NCI-H2171 (cell line): ENCODE measurements around the gene TRIM74.
"Not testable (repeated sequence)": the region's sequence is repeated elsewhere in the genome, so short reads cannot be mapped to it uniquely, and the experiment has no call there.

Experiments
- DNase-seq: peaks from one replicate; lab custom pipeline; 2025; lab: John Stamatoyannopoulos, UW

Gene TRIM74

GRCh38 chr7:72954563-72955198 is 14.6 kb downstream of the TRIM74 start:
- not testable (repeated sequence) for DNase-seq

DNA sequence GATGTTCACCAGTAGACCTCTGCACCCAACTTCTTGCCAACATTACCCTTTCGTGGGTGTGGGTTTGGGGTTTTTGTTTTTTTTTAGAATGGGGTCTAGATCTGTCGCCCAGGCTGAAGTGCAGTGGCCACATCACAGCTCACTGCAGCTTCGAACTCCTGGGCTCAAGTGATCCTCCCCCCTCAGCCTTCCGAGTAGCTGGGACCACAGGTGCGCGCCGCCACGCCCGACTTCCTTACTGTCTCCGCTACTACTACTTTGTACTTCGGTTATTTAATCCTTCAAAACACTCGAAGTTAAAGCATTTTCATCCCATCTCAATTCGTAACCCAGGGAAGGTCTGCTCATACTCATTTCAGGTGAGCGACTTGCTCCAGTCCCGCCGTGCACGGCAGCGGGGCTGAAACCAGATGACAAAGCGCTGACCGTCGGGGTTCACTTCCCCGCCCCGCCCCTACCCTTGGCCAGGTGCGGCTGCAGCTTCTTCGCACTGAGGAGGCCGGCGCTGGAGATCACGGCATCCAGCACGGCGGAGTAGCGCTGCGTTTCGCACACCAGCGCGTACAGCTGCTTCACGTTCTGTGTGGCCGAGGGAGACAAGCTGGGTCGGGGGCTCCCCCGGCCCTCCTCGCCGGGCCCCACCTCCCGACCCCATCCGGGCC is 15.2 kb downstream of the TRIM74 start:
- DNase-seq, result not testable (repeated sequence)

DNA sequence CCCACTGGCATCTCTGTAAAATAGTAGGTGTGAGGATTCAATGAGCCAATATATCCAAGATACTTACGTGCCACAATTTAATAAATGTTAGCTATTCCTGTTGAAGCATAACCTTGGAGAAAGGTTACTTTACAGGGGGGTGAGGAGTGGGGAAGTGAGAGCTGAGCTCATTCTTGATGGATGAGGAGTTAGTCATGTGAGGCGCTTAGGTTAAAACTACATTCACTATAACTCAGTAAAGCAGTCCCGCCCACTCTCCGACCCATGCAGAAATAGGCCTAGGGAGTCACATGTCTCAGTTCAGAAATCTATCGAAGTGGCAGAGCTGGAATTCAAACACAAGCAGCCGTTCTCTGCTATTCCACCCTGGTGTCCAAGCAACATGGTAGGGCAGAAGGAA is 18.8 kb downstream of the TRIM74 start:
- not testable (repeated sequence) for DNase-seq

- DNase-seq, result not testable (repeated sequence)
Observed at GRCh38 chr7:72949686-72950085, 19.6 kb downstream of the TRIM74 start.

DNA sequence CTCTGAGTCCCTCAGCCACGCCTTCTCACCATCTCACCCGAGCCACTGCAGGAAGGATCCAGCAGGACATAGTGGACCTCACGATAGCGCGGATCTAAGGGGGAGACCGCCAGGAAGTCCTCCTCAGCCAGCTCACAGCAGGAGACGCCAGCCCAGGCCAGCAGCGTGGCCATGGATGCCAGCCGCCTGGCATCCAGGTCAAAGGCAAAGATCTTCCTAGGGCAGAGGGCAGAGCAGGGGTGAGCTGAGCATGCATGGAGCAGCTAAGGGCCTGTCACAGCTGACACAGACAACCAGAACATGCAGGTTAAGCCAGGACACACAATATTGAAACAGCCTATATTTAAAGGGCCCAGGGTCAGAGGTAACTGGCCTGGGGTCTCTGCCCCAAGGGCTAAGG is 20.0 kb downstream of the TRIM74 start:
- not testable (repeated sequence) for DNase-seq

GRCh38 chr7:72948714-72949113 is 20.6 kb downstream of the TRIM74 start:
- not testable (repeated sequence) for DNase-seq

DNA sequence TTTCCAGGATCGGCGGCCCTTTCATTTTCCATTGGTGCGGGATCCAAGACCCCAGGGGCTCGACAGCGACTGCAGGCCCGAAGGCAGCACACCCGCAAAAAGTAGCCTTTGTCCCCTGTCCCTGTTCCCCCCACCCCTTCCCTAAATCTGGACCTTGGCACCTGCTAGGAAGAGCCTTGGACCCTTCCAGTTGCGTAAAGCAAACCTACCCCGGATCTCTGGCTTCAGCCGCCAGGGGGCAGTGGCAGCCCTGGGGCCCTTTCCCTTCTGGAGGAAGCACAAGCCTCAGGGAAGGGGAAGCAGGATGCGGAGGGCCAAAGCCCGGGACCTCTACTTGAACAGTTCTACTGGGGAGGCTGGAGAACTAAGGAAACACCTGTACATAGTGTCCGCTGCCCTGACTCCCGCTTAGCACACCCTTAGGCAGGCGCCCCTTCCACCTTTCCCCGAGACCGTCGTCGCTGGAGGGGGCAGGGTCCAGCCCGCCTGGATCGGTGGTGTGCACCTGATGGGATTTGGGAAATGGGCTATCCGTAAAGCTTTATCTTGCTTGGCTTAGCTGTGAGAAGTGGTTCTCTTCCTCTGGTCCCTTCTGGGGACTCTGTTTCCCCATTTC is 23.0 kb downstream of the TRIM74 start:
- DNase-seq, result not testable (repeated sequence)

GRCh38 chr7:72945597-72945996 is 23.7 kb downstream of the TRIM74 start:
- not testable (repeated sequence) for DNase-seq

GRCh38 chr7:72944937-72945336 is 24.3 kb downstream of the TRIM74 start:
- DNase-seq, result not testable (repeated sequence)

DNA sequence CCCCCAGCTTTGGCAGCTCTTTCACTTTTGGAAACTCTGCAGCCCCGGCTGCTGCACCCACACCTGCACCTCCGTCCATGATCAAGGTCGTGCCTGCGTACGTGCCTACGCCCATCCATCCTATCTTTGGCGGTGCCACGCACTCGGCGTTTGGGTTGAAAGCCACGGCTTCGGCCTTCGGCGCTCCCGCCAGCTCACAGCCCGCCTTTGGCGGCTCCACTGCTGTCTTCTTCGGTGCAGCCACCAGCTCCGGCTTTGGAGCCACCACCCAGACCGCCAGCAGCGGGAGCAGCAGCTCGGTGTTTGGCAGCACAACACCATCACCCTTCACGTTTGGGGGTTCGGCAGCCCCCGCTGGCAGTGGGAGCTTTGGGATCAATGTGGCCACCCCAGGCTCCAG is 26.3 kb downstream of the TRIM74 start:
- DNase-seq, result not testable (repeated sequence)

- DNase-seq, result not testable (repeated sequence)
Observed at GRCh38 chr7:72942022-72942705, 27.1 kb downstream of the TRIM74 start.

- not testable (repeated sequence) for DNase-seq
Observed at GRCh38 chr7:72928216-72928615, 41.0 kb downstream of the TRIM74 start.

GRCh38 chr7:72927791-72928190 is 41.5 kb downstream of the TRIM74 start:
- DNase-seq, result not testable (repeated sequence)

DNA sequence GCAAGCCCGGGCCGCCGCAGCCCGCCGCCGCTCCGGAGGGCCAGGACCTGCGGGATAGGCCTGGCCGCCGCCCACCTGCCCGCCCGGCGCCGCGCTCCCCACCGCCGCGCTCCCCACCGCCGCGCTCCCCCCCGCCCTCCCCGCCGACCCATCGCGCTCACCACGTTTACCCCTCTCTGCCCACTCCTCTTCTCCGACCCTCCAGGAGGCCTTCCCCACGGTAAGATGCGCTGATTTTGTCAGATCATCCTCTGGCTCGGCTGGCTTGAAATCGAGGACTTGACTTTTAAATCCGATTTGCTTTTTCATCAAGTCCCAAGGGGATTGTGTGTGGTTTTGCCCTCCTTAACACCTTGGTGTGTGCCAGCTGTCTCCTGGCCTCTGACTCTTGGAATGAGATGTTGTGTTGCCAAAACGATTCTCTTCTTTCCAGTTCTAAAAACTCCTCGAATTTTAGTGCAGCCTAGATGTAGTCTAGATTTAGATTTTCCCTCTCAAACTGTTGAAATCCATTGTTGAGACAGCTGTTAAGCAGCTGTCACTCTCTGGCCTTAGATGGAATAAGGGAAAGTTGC is 43.6 kb downstream of the TRIM74 start:
- peak; percentile 40 for DNase-seq

DNA sequence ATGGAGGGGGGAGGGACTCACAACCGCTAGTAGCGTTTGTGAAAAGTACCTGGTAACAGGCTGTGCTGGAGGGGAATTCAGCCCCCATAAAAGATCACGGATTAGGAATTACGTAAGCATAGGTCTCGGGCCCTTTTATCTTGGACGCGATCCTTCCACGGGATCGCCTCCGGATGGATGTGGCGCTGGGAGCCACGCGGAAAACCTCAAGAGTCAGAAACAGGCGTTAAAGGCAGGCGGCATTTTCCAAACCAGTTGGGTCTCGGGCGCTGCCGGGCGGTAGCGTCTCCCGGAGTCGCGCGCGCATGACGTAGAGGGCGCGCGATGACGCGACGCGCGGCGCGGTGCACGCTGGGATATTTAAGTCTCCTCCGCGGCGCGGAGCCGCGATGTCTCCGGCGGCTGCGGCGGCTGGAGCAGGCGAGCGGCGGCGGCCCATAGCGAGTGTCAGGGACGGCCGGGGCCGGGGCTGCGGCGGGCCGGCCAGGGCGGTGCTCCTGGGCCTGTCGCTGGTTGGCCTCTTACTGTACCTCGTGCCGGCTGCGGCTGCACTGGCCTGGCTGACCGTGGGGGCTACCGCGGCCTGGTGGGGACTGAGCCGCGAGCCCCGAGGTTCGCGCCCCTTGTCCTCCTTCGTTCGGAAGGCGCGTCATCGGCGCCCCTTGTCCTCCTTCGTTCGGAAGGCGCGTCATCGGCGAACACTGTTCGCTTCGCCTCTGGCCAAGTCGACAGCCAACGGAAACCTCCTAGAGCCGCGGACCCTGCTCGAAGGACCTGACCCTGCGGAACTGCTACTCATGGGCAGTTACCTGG is 44.3 kb downstream of the TRIM74 start, which contains the start of gene POM121:
Gene POM121 (plus strand): TSS at position 363 of the 813 bp plus-strand sequence. CDS start 27 bp downstream, at position 390.
- DNase-seq, result peak; percentile 79

DNA sequence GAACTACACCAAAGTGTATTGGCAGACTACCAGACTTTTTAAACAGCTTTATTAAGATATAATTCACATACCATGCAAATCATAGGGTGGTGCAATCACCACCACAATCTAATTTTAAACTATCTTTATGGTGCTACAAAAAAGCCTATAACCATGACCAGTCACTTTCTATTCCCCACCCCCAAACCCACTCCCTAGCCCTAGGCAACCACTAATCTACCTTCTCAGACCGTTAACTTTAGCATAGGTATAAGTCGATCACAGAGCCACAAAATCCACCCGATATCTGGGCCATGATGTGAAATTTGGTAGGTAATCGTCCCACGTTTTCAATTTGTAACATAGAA is 44.9 kb downstream of the TRIM74 start:
- no peak for DNase-seq

DNA sequence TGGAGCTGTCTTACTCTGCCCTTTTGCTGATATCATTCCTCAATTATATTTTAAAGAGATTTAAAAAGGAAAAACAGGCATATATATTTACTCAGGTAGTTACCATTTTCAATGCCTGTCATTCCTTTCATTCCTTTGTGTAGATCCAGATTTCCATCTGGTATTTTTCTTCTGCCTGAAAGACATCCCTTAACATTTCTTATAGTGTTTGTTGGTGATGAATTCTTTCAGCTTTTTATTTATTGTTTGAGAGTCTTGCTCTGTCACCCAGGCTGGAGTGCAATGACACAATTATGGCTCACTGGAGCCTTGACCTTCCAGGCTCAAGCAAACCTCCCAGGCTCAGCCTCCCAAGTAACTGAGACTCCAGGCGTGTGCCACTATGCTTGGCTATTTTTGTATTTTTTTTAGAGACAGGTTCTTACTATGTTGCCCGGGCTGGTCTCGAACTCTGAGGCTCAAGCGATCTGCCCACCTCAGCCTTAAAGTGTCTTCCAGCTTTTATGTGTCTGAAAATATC is 50.0 kb downstream of the TRIM74 start:
- DNase-seq, result no peak

- not testable (repeated sequence) for DNase-seq
Observed at GRCh38 chr7:72914756-72915525, 54.3 kb downstream of the TRIM74 start.

- not testable (repeated sequence) for DNase-seq
Observed at GRCh38 chr7:72913750-72914149, 55.5 kb downstream of the TRIM74 start.

DNA sequence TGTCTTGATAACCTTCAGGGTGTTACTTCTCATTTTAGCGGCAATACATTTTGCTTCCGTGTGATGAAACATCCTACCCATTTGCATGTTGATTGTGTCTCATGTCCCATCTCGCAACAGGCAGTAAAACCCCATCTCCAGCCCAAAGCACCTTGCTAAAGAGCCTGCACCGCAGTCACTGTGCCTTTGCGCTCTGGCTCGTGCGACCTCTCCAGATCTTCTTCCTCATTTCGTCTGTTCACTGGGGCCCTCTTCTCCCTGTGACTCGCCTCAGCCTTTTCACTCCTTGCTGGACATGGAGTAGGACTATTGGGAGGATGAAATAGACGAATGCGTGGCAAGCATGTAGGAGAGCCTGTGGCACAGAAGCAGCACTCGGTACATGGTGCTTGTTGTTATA is 57.9 kb downstream of the TRIM74 start:
- DNase-seq, result not testable (repeated sequence)
